Body of pancreas (tissue), 4 donors: ENCODE measurements around the gene GALNT5.

Source experiments
- CTCF ChIP-seq, 7 experiments: fragments of 450-650 bp in 4 of 7; fragments of 200-600 bp in 3 of 7; sonication (generic) in 3 of 7; IDR thresholded peaks; one replicate each; pipeline ENCODE4 v1.5.1; 2016 to 2019; ENCODE audit warnings: antibody characterized with exemption in 7 of 7
- POLR2A ChIP-seq, 3 donors: fragments of 450-650 bp; IDR thresholded peaks; one replicate each; pipeline ENCODE4 v1.6.1; 2016; ENCODE audit warnings: antibody characterized with exemption in 3 of 3, mild to moderate bottlenecking in 2 of 3

DNA sequence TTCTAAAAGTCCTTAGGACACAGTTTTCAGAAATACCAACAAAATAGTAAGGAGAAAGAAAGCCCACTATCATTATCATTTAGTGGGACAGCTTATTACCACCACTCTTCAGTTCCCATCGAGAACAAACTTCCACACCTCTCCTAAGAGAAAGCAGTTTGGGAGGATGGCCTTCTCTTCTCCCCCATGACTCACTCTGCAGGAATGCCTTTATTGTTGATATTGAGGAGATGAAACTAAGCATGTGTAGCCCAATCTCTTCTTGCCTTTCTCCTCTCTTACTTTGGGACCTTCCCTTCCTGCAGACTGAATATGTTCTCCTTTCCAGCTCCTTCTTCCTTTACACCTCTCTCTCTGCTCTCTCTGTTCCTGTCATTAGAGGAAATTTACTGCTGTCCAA is 98.1 kb downstream of the GALNT5 start:
- no peak for TF ChIP-seq CTCF (IDR thresholded peaks at IDR 0.05)
- no peak for TF ChIP-seq POLR2A (IDR thresholded peaks at IDR 0.05)
